HFFc6 (cell line): ENCODE measurements around the gene ADK. TPM values are rescaled to one million over a fixed set of nuclear protein-coding genes. Genes with fewer than 3 reads are reported as not detected.

ENCODE experiments used
- DNase-seq: peaks from one replicate; pipeline ENCODE4 v3.0.0-alpha.2; 2018
- H3K27ac Mint-ChIP-seq: 2 replicates; pipeline ENCODE4 v1.8.0; 2020; ENCODE audit warnings: mild to moderate bottlenecking, mixed read lengths
- H3K27me3 Mint-ChIP-seq: 2 replicates; pipeline ENCODE4 v1.8.0; 2021; ENCODE audit warnings: mild to moderate bottlenecking, moderate library complexity, mixed read lengths; ENCODE audit not compliant: insufficient read depth
- H3K36me3 Mint-ChIP-seq: 2 replicates; pipeline ENCODE4 v1.8.0; 2021; ENCODE audit warnings: low read depth, mixed read lengths
- H3K4me1 Mint-ChIP-seq: 2 replicates; pipeline ENCODE4 v1.8.0; 2020; ENCODE audit warnings: low read depth, mixed read lengths
- H3K4me3 Mint-ChIP-seq: 2 replicates; pipeline ENCODE4 v1.8.0; 2020; ENCODE audit warnings: mild to moderate bottlenecking, moderate library complexity, mixed read lengths
- H3K9me3 Mint-ChIP-seq: 2 replicates; pipeline ENCODE4 v1.8.0; 2020; ENCODE audit warnings: mild to moderate bottlenecking, mixed read lengths
- CTCF ChIP-seq: fragments of 200-600 bp; sonication (generic); IDR thresholded peaks from 2 replicates; pipeline ENCODE4 v1.5.0; 2021; ENCODE audit warnings: antibody characterized with exemption, mild to moderate bottlenecking
- total RNA-seq, 6 experiments: library from RNA; stranded (reverse); fragmentation: NEBNext Ultra II Directional; extraction: Animal tissue kit (Norgen Biotek cat#: 25700); gene quantifications; 2 replicates in 1 of 6; 3 replicates in 5 of 6; pipeline ENCODE4 v1.2.3, GENCODE V29; 2021

Gene ADK
- total RNA-seq, 6 experiments from 2014 or later: 74.1 to 97.6 (median 86.0) TPM

DNA sequence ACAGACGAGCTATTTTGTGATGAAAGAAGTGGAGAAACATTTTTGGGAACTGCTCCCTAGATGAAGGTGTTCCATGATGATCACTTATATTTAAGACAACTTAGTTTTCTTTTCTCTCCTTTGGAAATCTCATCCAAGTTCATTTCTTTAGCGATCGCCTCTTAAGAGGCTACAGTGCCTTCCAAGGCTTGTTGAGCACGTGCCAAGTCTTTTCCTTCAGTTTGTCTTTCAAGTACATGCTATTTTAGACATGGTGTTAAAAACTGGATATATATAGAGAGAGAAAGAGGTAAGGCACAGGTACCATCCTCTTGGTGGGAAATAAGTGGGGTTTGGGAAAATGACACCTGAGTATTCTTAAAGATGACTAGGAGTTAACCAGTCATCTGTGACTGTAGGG lies 2.7 kb downstream of the ADK start:
- H3K36me3 Mint-ChIP-seq: no peaks in the 10 kb centered on the region
- H3K4me1 Mint-ChIP-seq: peaks cover 29% of the 10 kb centered on the region
- H3K27ac Mint-ChIP-seq: no peak overlapping the region
- H3K9me3 Mint-ChIP-seq: no peaks in the 10 kb centered on the region
- DNase-seq: no peak
- no peaks in the 10 kb centered on the region for H3K27me3 Mint-ChIP-seq
- H3K4me3 Mint-ChIP-seq: no peak overlapping the region
- no peak for TF ChIP-seq CTCF

DNA sequence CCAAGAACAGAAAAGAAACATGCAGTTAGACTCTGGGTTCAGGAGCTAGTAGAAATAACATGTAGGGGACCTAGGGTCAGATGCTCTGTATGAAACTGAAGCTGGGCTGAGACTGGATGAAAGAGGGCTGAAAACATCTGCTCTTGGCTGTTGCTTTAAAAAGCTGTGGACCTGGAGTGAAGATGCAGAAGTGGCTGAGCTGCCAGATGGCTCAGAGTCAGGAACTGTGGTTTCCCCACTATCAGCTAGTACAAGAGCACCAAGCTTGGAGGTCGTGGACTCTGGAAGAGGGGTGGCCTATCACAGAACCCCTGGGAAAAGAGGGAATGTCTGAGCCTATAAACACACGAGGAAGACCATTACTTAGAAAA lies 5.9 kb downstream of the ADK start:
- DNase-seq: no peak
- no peaks in the 10 kb centered on the region for H3K36me3 Mint-ChIP-seq
- no peak for TF ChIP-seq CTCF

DNA sequence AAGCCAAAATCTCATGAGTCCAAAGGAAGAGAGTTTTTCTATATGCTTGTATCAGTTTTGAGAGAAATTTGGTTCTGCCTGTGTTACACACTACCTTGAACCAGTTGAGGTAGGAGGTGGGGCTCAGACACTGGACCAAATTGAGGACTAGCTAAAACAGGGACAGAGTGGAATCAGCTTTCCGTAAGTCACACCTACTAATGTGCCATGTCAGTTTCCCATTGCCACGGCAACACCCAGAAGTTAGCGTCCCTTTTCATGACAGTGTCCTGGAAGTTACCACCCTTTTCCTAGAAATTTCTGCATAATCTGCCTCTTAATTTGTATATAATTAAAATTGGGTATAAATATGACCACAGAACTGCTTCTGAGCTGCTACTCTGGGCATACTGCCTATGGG lies 9.0 kb downstream of the ADK start:
- DNase-seq: no peak
- Mint-ChIP-seq H3K27ac (no peak overlapping the region), H3K36me3 (0 out of 2 replicates have a peak, but pooled peaks cover 4% of the 10 kb centered on the region), H3K9me3 (no peaks in the 10 kb centered on the region), H3K27me3 (peaks cover 8% of the 10 kb centered on the region), H3K4me1 (peaks cover 25% of the 10 kb centered on the region), H3K4me3 (no peak overlapping the region)
- TF ChIP-seq CTCF: no peak

More for the DNA sequence above, 5.9 kb downstream of the ADK start:
- Mint-ChIP-seq H3K27ac (no peak overlapping the region), H3K9me3 (no peaks in the 10 kb centered on the region), H3K4me1 (peaks cover 28% of the 10 kb centered on the region), H3K4me3 (no peak overlapping the region), H3K27me3 (peaks cover 2% of the 10 kb centered on the region; the same call in 1 of the 2 replicates)

DNA sequence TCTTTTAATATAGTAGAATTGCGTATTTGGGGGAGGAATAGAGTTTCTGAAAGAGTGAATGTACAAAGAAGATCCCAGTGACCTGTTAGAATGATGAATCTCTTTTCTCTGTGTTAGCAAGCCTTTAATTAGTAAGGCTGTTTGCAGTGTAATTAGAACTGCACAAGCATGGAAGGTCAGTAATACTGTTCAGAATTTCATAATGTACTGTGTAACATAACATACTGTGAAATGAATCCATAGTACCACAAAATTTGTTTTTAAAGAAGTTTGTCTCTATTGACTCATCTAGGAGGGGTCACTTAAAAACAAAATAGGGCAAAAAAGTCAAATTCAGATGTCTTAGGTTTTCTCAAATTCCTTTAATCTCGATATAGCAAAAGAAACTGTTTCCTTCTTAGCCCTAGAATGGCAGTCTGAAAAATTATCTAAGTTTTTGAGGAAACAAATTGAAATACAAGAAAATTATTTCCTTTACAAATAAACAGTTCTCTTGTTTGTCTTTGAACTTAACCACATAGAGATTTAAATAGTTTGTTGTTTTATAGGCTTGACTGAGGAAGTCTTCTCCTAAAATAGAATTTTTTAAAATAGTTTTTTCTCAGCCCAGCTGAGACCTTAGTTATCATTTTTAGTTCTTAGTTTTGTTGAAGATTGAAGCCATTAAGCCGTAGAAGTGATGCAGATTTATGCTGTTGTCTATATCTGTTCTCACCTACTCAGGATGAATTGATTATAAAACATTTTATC lies 12.5 kb downstream of the ADK start:
- TF ChIP-seq CTCF: no peak
- no peak for DNase-seq
- Mint-ChIP-seq H3K27me3 (peaks cover 8% of the 10 kb centered on the region), H3K36me3 (0 out of 2 replicates have a peak, but pooled peaks cover 4% of the 10 kb centered on the region), H3K4me1 (peaks cover 30% of the 10 kb centered on the region), H3K27ac (peak overlapping the region; percentile 14; the same call in 1 of the 2 replicates), H3K4me3 (no peak overlapping the region), H3K9me3 (no peaks in the 10 kb centered on the region)

DNA sequence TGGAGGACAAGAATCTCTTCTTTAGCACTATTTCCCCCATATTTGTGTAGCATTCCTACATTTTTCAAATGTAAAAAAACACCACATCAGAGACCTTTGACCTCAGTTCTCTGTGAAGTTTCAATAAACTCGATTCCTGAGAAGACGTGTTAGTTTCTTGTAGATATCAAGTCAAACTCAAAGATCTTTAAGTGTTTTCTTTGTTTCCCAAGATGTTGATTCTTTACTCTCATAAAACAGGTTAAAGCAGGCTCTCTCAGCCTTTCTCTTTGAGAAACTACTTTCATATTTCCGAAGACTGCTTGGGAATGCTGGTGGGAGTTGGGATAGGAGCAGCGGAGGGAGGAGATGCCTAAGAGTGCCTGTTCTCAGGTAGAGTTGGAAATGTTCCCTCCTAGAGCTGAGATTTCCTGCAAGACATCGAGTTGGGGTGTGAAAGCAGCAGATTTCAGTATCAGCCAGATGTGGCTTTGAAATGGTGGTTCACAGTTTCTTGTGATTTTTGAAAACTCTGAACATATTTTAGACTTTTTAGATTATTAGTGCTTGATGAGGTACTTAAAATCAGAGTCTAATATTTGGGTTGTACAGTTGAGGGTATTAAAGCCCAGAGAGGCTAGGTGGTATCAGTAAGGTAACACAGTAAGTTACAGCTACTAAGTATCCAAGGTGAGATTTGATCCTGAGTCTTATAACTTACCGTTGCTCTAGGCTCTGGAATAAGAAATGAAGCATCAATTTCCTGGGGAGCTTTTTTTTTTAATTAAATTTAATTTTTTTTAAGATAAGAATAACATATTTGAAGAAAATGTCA lies 13.9 kb downstream of the ADK start:
- H3K4me3 Mint-ChIP-seq: peak overlapping the region; percentile 79
- no peak for TF ChIP-seq CTCF
- peaks cover 30% of the 10 kb centered on the region for H3K4me1 Mint-ChIP-seq
- peak; percentile 54 for DNase-seq
- H3K27ac Mint-ChIP-seq: peak overlapping the region; percentile 90
- no peaks in the 10 kb centered on the region for H3K9me3 Mint-ChIP-seq
- H3K27me3 Mint-ChIP-seq: peaks cover 8% of the 10 kb centered on the region
- 0 out of 2 replicates have a peak, but pooled peaks cover 4% of the 10 kb centered on the region for H3K36me3 Mint-ChIP-seq
